ENCODE results near the gene COX4I2. TPM values are rescaled to one million over a fixed set of nuclear protein-coding genes. Genes with fewer than 3 reads are reported as not detected.
A peak's percentile ranks its signal among the peaks of the same experiment; 100 is the strongest.

COX4I2 gene
- total RNA-seq, 2 experiments from 2014 or later = not detected

- ATAC-seq (no peak), DNase-seq (no peak)
- Mint-ChIP-seq H3K36me3 (ENCODE audit: low read depth) (peaks cover 67% of the 10 kb centered on the region), H3K4me1 (peaks cover 60% of the 10 kb centered on the region), H3K9me3 (ENCODE audit: low read depth) (no peaks in the 10 kb centered on the region), H3K4me3 (no peak overlapping the region), H3K27ac (peak overlapping the region; percentile 76), H3K27me3 (no peaks in the 10 kb centered on the region)
- ChIA-PET CTCF (interaction anchor here (1.3 to 1.7 kb wide), 2 partner anchors 8 to 57 kb away, joined by 3 to 6 read pairs; no protein-coding TSS in a partner anchor), POLR2A (interaction anchor here (0.7 kb wide), 1 partner anchor 54 kb away, joined by 3 read pairs; no protein-coding TSS in a partner anchor)
- intact Hi-C loops (cut with DNase I, micrococcal nuclease) = no loop called here
Observed at GRCh38 chr20:31669876-31670275, 32.2 kb downstream of the COX4I2 start.

- DNase-seq (no peak), ATAC-seq (no peak)
- H3K27me3 Mint-ChIP-seq = no peaks in the 10 kb centered on the region
- peaks cover 60% of the 10 kb centered on the region for H3K4me1 Mint-ChIP-seq
- intact Hi-C loops (cut with DNase I, micrococcal nuclease) = no loop called here
- H3K27ac Mint-ChIP-seq = peak overlapping the region; percentile 53
- ChIA-PET POLR2A (interaction anchor here (0.6 kb wide), 1 partner anchor 9 kb away, joined by 3 read pairs; no protein-coding TSS in a partner anchor), CTCF (interaction anchor here (1.3 to 1.7 kb wide), 2 partner anchors 9 to 58 kb away, joined by 3 to 6 read pairs; no protein-coding TSS in a partner anchor)
- H3K36me3 Mint-ChIP-seq (ENCODE audit: low read depth) = peaks cover 69% of the 10 kb centered on the region
- no peak overlapping the region for H3K4me3 Mint-ChIP-seq
- no peaks in the 10 kb centered on the region for H3K9me3 Mint-ChIP-seq (ENCODE audit: low read depth)
Observed at GRCh38 chr20:31670371-31671228, 32.9 kb downstream of the COX4I2 start.

GRCh38 chr20:31671324-31671723 lies 33.6 kb downstream of the COX4I2 start:
- Mint-ChIP-seq H3K9me3 (ENCODE audit: low read depth) (no peaks in the 10 kb centered on the region), H3K36me3 (ENCODE audit: low read depth) (peaks cover 69% of the 10 kb centered on the region), H3K27ac (peak overlapping the region; percentile 53), H3K27me3 (no peaks in the 10 kb centered on the region), H3K4me3 (no peak overlapping the region), H3K4me1 (peaks cover 62% of the 10 kb centered on the region)
- POLR2A ChIA-PET = interaction anchor here (0.6 kb wide), 1 partner anchor 9 kb away, joined by 3 read pairs; no protein-coding TSS in a partner anchor
- DNase-seq (no peak), ATAC-seq (no peak)
- CTCF ChIA-PET = no interaction called here
- intact Hi-C loops (cut with DNase I, micrococcal nuclease) = no loop called here

GRCh38 chr20:31673435-31673834 lies 35.7 kb downstream of the COX4I2 start:
- Mint-ChIP-seq H3K27ac (peak overlapping the region; percentile 100), H3K4me3 (no peak overlapping the region), H3K36me3 (ENCODE audit: low read depth) (peaks cover 72% of the 10 kb centered on the region), H3K4me1 (peaks cover 71% of the 10 kb centered on the region), H3K27me3 (no peaks in the 10 kb centered on the region), H3K9me3 (ENCODE audit: low read depth) (no peaks in the 10 kb centered on the region)
- no peak for DNase-seq
- no peak for ATAC-seq
- intact Hi-C loops (cut with DNase I, micrococcal nuclease) = no loop called here
- ChIA-PET POLR2A (interaction anchor here (0.7 kb wide), 1 partner anchor 101 kb away, joined by 3 read pairs; no protein-coding TSS in a partner anchor), CTCF (interaction anchor here (5.0 to 6.0 kb wide), 2 partner anchors 12 to 50 kb away, joined by 34 to 56 read pairs; partner anchors contain the start of gene BCL2L1)

GRCh38 chr20:31673943-31674463 lies 36.3 kb downstream of the COX4I2 start:
- Mint-ChIP-seq H3K27ac (peak overlapping the region; percentile 100), H3K27me3 (no peaks in the 10 kb centered on the region), H3K9me3 (ENCODE audit: low read depth) (no peaks in the 10 kb centered on the region), H3K4me3 (peak overlapping the region; percentile 91), H3K36me3 (ENCODE audit: low read depth) (peaks cover 76% of the 10 kb centered on the region), H3K4me1 (peaks cover 77% of the 10 kb centered on the region)
- DNase-seq (no peak), ATAC-seq (no peak)
- ChIA-PET CTCF (interaction anchor here (1.0 to 6.0 kb wide), 4 partner anchors 10 to 49 kb away, joined by 3 to 56 read pairs (median 23); partner anchors contain the start of gene BCL2L1), POLR2A (interaction anchor here (0.6 to 0.7 kb wide), 2 partner anchors 38 to 49 kb away, joined by 5 to 6 read pairs; no protein-coding TSS in a partner anchor)
- intact Hi-C loops (cut with DNase I, micrococcal nuclease) = loop anchor here in 1 of 2 experiments (2.0 kb wide), 1 partner anchor 25 kb away; no protein-coding TSS in a partner anchor

- intact Hi-C loops (cut with DNase I, micrococcal nuclease) = loop anchor here (1.0 to 2.0 kb wide), 5 partner anchors 24 to 64 kb away; partner anchors contain the start of genes BCL2L1 (in 1 of the 2) and TPX2 (in 1 of the 2)
- peak overlapping the region; percentile 100 for H3K27ac Mint-ChIP-seq
- peak; percentile 81 for DNase-seq
- POLR2A ChIA-PET = interaction anchor here (0.6 to 2.4 kb wide), 6 partner anchors 9 to 49 kb away, joined by 3 to 10 read pairs (median 6); partner anchors contain the start of gene BCL2L1
- H3K4me3 Mint-ChIP-seq = peak overlapping the region; percentile 91
- no peaks in the 10 kb centered on the region for H3K9me3 Mint-ChIP-seq (ENCODE audit: low read depth)
- H3K27me3 Mint-ChIP-seq = no peaks in the 10 kb centered on the region
- CTCF ChIA-PET = interaction anchor here (0.6 to 6.0 kb wide), 11 partner anchors 9 to 114 kb away, joined by 3 to 56 read pairs (median 4); partner anchors contain the start of gene BCL2L1
- peaks cover 72% of the 10 kb centered on the region for H3K36me3 Mint-ChIP-seq (ENCODE audit: low read depth)
- ATAC-seq = peak; percentile 72
- peaks cover 79% of the 10 kb centered on the region for H3K4me1 Mint-ChIP-seq
Observed at GRCh38 chr20:31674895-31675827, 37.4 kb downstream of the COX4I2 start.

GRCh38 chr20:31675828-31676608 lies 38.3 kb downstream of the COX4I2 start:
- ATAC-seq = peak; percentile 76
- CTCF ChIA-PET = interaction anchor here (0.6 to 6.0 kb wide), 12 partner anchors 8 to 117 kb away, joined by 3 to 56 read pairs (median 4); partner anchors contain the start of gene BCL2L1
- POLR2A ChIA-PET = interaction anchor here (0.9 to 2.4 kb wide), 2 partner anchors 8 to 48 kb away, joined by 4 to 10 read pairs; partner anchors contain the start of gene BCL2L1
- peak overlapping the region; percentile 91 for H3K4me3 Mint-ChIP-seq
- no peaks in the 10 kb centered on the region for H3K9me3 Mint-ChIP-seq (ENCODE audit: low read depth)
- peak; percentile 83 for DNase-seq
- no peaks in the 10 kb centered on the region for H3K27me3 Mint-ChIP-seq
- intact Hi-C loops (cut with DNase I, micrococcal nuclease) = loop anchor here (1.0 to 2.0 kb wide), 5 partner anchors 23 to 63 kb away; partner anchors contain the start of genes BCL2L1 (in 1 of the 2) and TPX2 (in 1 of the 2)
- peaks cover 75% of the 10 kb centered on the region for H3K36me3 Mint-ChIP-seq (ENCODE audit: low read depth)
- peak overlapping the region; percentile 100 for H3K27ac Mint-ChIP-seq
- H3K4me1 Mint-ChIP-seq = peaks cover 87% of the 10 kb centered on the region

- Mint-ChIP-seq H3K9me3 (ENCODE audit: low read depth) (no peaks in the 10 kb centered on the region), H3K4me1 (peaks cover 91% of the 10 kb centered on the region), H3K4me3 (peak overlapping the region; percentile 91), H3K27ac (peak overlapping the region; percentile 100), H3K36me3 (ENCODE audit: low read depth) (peaks cover 74% of the 10 kb centered on the region), H3K27me3 (no peaks in the 10 kb centered on the region)
- DNase-seq = no peak
- ChIA-PET CTCF (interaction anchor here (0.6 to 6.0 kb wide), 8 partner anchors 9 to 117 kb away, joined by 3 to 56 read pairs (median 4); partner anchors contain the start of gene BCL2L1), POLR2A (interaction anchor here (0.9 to 2.4 kb wide), 2 partner anchors 8 to 47 kb away, joined by 4 to 10 read pairs; partner anchors contain the start of gene BCL2L1)
- ATAC-seq = no peak
- intact Hi-C loops (cut with DNase I, micrococcal nuclease) = no loop called here
Observed at GRCh38 chr20:31676609-31676989, 38.9 kb downstream of the COX4I2 start.

GRCh38 chr20:31677553-31678260 lies 40.0 kb downstream of the COX4I2 start:
- intact Hi-C loops (cut with DNase I, micrococcal nuclease) = no loop called here
- Mint-ChIP-seq H3K36me3 (ENCODE audit: low read depth) (peaks cover 68% of the 10 kb centered on the region), H3K27me3 (no peaks in the 10 kb centered on the region), H3K27ac (peak overlapping the region; percentile 84), H3K4me3 (no peak overlapping the region), H3K4me1 (peaks cover 84% of the 10 kb centered on the region), H3K9me3 (ENCODE audit: low read depth) (no peaks in the 10 kb centered on the region)
- ATAC-seq (no peak), DNase-seq (no peak)
- POLR2A ChIA-PET = interaction anchor here (0.7 to 2.4 kb wide), 3 partner anchors 21 to 46 kb away, joined by 3 to 10 read pairs (median 5); partner anchors contain the start of gene BCL2L1
- CTCF ChIA-PET = interaction anchor here (1.4 to 6.0 kb wide), 4 partner anchors 16 to 74 kb away, joined by 3 to 56 read pairs (median 19); partner anchors contain the start of gene BCL2L1
